B cell (primary cell): Measurements from ENCODE around the gene POMT2. TPM values are rescaled to one million over a fixed set of nuclear protein-coding genes. Genes with fewer than 3 reads are reported as not detected.

Source experiments
- ATAC-seq: fragments of 200-7000 bp; cut with Tn5 transposase; one replicate; pipeline ENCODE4 v1.10.0; 2021; ENCODE audit warnings: low read depth, mild to moderate bottlenecking, moderate number of reproducible peaks, moderate library complexity
- CTCF ChIA-PET: fragments of 350-600 bp; sonication (Branson Sonifier 250); formaldehyde crosslinking; loops from one replicate; lab custom pipeline; 2021; ENCODE audit warnings: antibody characterized with exemption, inconsistent platforms; lab: Charles Lee
- POLR2A ChIA-PET: fragments of 350-600 bp; sonication (Branson Sonifier 250); formaldehyde crosslinking; loops from one replicate; lab custom pipeline; 2021; ENCODE audit warnings: antibody characterized with exemption; lab: Charles Lee
- DNase-seq: peaks from one replicate; pipeline ENCODE4 v3.0.0; 2013
- H2AFZ ChIP-seq: 2 replicates; pipeline ENCODE4 v1.6.1; 2012; ENCODE audit warnings: mild to moderate bottlenecking, low read depth, low read length; ENCODE audit not compliant: insufficient read depth, poor library complexity, severe bottlenecking
- H3K27ac ChIP-seq, 2 donors: 1 replicate in 1 of 2; 2 replicates in 1 of 2; pipeline ENCODE4 v1.5.1; 2012 to 2013; ENCODE audit warnings: low read length in 2 of 2, mild to moderate bottlenecking in 2 of 2, moderate library complexity in 1 of 2
- H3K27me3 ChIP-seq, 4 experiments: fragments of 200-600 bp in 1 of 4; sonication (generic) in 1 of 4; replicated peaks in 1 of 4; 1 replicate in 2 of 4; 2 replicates in 2 of 4; pipeline versions ENCODE4 v1.6.1 to v1.7.0; 2013 to 2016; ENCODE audit warnings: low read length in 3 of 4, mild to moderate bottlenecking in 2 of 4, mixed read lengths in 1 of 4, moderate library complexity in 1 of 4; ENCODE audit not compliant: insufficient read depth in 4 of 4, control insufficient read depth in 3 of 4; ENCODE audit errors: control extremely low read depth in 1 of 4
- H3K36me3 ChIP-seq, 2 experiments: replicated peaks in 1 of 2; 1 replicate in 1 of 2; 2 replicates in 1 of 2; pipeline versions ENCODE4 v1.6.1 to v1.7.1; 2013; ENCODE audit warnings: low read length in 1 of 2; ENCODE audit not compliant: insufficient read depth in 2 of 2, control insufficient read depth in 1 of 2; ENCODE audit errors: control extremely low read depth in 1 of 2, extremely low read depth in 1 of 2
- H3K4me1 ChIP-seq, 2 donors: fragments of 200-600 bp in 1 of 2; sonication (generic) in 1 of 2; 1 replicate in 1 of 2; 2 replicates in 1 of 2; pipeline versions ENCODE4 v1.5.1 to v1.6.1; 2013 to 2017; ENCODE audit warnings: low read length in 2 of 2; ENCODE audit not compliant: control insufficient read depth in 2 of 2, insufficient read depth in 2 of 2
- H3K4me2 ChIP-seq: replicated peaks from 2 replicates; pipeline ENCODE3; 2012; ENCODE audit warnings: mild to moderate bottlenecking, low read depth, low read length; ENCODE audit not compliant: poor library complexity, severe bottlenecking
- H3K4me3 ChIP-seq, 5 experiments: fragments of 200-600 bp in 1 of 5; sonication (generic) in 1 of 5; 1 replicate in 3 of 5; 2 replicates in 2 of 5; pipeline versions ENCODE4 v1.5.1 to v1.7.0; 2011 to 2016; ENCODE audit warnings: low read length in 4 of 5, mild to moderate bottlenecking in 4 of 5, low read depth in 2 of 5, control low read depth in 1 of 5, moderate library complexity in 1 of 5; ENCODE audit not compliant: insufficient read depth in 1 of 5; ENCODE audit errors: control extremely low read depth in 1 of 5, extremely low read depth in 1 of 5
- H3K79me2 ChIP-seq: fragments of 200-600 bp; sonication (generic); one replicate; pipeline ENCODE4 v1.6.0; 2016; ENCODE audit warnings: low read length; ENCODE audit not compliant: control insufficient read depth, insufficient read depth
- H3K9ac ChIP-seq: fragments of 200-600 bp; sonication (generic); 2 replicates; pipeline ENCODE4 v1.6.1; 2017; ENCODE audit warnings: mild to moderate bottlenecking, low read length, moderate library complexity
- H3K9me3 ChIP-seq, 3 donors: one replicate each; pipeline versions ENCODE4 v1.6.1 to v1.7.1; 2013; ENCODE audit warnings: low read length in 2 of 3; ENCODE audit not compliant: control insufficient read depth in 2 of 3, insufficient read depth in 1 of 3; ENCODE audit errors: control extremely low read depth in 1 of 3
- H4K20me1 ChIP-seq: 2 replicates; pipeline ENCODE4 v1.6.0; 2012; ENCODE audit warnings: mild to moderate bottlenecking, low read length; ENCODE audit not compliant: insufficient read depth, control insufficient read depth, poor library complexity, severe bottlenecking
- H3K27ac Mint-ChIP-seq: one replicate; pipeline ENCODE4 v1.8.0; 2021; ENCODE audit warnings: mixed read lengths
- H3K27me3 Mint-ChIP-seq: one replicate; pipeline ENCODE4 v1.8.0; 2021; ENCODE audit warnings: mixed read lengths
- H3K4me1 Mint-ChIP-seq: one replicate; pipeline ENCODE4 v1.8.0; 2021; ENCODE audit warnings: mixed read lengths
- H3K4me3 Mint-ChIP-seq: one replicate; pipeline ENCODE4 v1.8.0; 2021; ENCODE audit warnings: mixed read lengths
- H3K9me3 Mint-ChIP-seq: one replicate; pipeline ENCODE4 v1.8.0; 2022; ENCODE audit warnings: mixed read lengths; ENCODE audit not compliant: insufficient read depth
- EZH2 ChIP-seq: IDR thresholded peaks from 2 replicates; pipeline ENCODE4 v1.6.1; 2012; ENCODE audit warnings: borderline replicate concordance, low read depth, mild to moderate bottlenecking, moderate library complexity, low read length; ENCODE audit not compliant: insufficient read depth, poor library complexity, severe bottlenecking
- WGBS: methylation state at CpG from one replicate; pipeline ENCODE4 v1.1.5; 2013; ENCODE audit warnings: missing lambda C conversion rate; ENCODE audit not compliant: insufficient coverage; 5-methylcytosine and 5-hydroxymethylcytosine counted together
- intact Hi-C: fragments of 100-400 bp; cut with micrococcal nuclease; formaldehyde crosslinking; loops from one replicate; pipeline ENCODE4 v1.10.0; 2022
- polyA minus RNA-seq: library from RNA; depleted of rRNA, polyadenylated mRNA; stranded (reverse); fragments of >200 nt; gene quantifications from 2 replicates; pipeline ENCODE4 v1.2.3, GENCODE V29; 2012
- polyA plus RNA-seq: library from polyadenylated mRNA; depleted of rRNA; stranded (reverse); fragments of >200 nt; gene quantifications from 2 replicates; pipeline ENCODE4 v1.2.3, GENCODE V29; 2012
- total RNA-seq, 2 donors: library from RNA; stranded (reverse); fragments of 120-200 nt in 1 of 2; gene quantifications; 1 replicate in 1 of 2; 2 replicates in 1 of 2; pipeline versions ENCODE4 v1.2.3 to v1.2.4, GENCODE V29; 2013 to 2022
- TF ChIP-seq, protein P1 (sequence below): fragments of 200-600 bp; IDR thresholded peaks from one replicate; pipeline ENCODE4 v1.8.0; 2022; ENCODE audit warnings: antibody characterized with exemption, mild to moderate bottlenecking

POMT2 gene
- total RNA-seq, result 36.6 and 44.1 TPM in 2 replicates
- 3.5 TPM for total RNA-seq (2013)
- 14.3 and 15.8 TPM in 2 replicates for polyA plus RNA-seq
- polyA minus RNA-seq, result 5.7 and 6.8 TPM in 2 replicates

GRCh38 chr14:77320238-77320935 lies at the start of gene POMT2:
Gene POMT2 (minus strand): TSS chr14:77320883. CDS start chr14:77320681, 202 bp downstream.
- Histone ChIP-seq H3K79me2 (peaks cover 46% of the 10 kb centered on the region), H2AFZ (peak within 1 kb of the TSS; percentile 97), H3K4me1 (peaks cover 10 to 16% of the 10 kb centered on the region in 2 donors), H3K9me3 (no peaks in the 10 kb centered on the region), H3K4me3 (peak within 1 kb of the TSS; percentile 59 to 99 (median 93)), H3K4me2 (peak within 1 kb of the TSS; percentile 92), H3K36me3 (no peaks in the 10 kb centered on the region), H4K20me1 (no peaks in the 10 kb centered on the region), H3K9ac (peak within 1 kb of the TSS; percentile 92), H3K27ac (peak within 1 kb of the TSS; percentile 89 to 92), H3K27me3 (no peaks in the 10 kb centered on the region)
- DNase-seq (peak; percentile 96), ATAC-seq (peak; percentile 56)
- H3K27ac Mint-ChIP-seq, result peak within 1 kb of the TSS; percentile 100
- H3K9me3 Mint-ChIP-seq, result no peaks in the 10 kb centered on the region
- no peak for TF ChIP-seq EZH2
- TF ChIP-seq, protein P1, sequence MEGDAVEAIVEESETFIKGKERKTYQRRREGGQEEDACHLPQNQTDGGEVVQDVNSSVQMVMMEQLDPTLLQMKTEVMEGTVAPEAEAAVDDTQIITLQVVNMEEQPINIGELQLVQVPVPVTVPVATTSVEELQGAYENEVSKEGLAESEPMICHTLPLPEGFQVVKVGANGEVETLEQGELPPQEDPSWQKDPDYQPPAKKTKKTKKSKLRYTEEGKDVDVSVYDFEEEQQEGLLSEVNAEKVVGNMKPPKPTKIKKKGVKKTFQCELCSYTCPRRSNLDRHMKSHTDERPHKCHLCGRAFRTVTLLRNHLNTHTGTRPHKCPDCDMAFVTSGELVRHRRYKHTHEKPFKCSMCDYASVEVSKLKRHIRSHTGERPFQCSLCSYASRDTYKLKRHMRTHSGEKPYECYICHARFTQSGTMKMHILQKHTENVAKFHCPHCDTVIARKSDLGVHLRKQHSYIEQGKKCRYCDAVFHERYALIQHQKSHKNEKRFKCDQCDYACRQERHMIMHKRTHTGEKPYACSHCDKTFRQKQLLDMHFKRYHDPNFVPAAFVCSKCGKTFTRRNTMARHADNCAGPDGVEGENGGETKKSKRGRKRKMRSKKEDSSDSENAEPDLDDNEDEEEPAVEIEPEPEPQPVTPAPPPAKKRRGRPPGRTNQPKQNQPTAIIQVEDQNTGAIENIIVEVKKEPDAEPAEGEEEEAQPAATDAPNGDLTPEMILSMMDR, result peak; percentile 43
- POLR2A ChIA-PET, result interaction anchor here (0.7 to 2.9 kb wide), 9 partner anchors 32 to 441 kb away, joined by 3 to 28 read pairs (median 8); partner anchors contain the start of genes AHSA1, CIPC, SAMD15 and SNW1
- CTCF ChIA-PET, result interaction anchor here (1.1 to 2.8 kb wide), 8 partner anchors 19 to 223 kb away, joined by 3 to 15 read pairs (median 4); partner anchors contain the start of genes AHSA1, SAMD15, TMED8 and VIPAS39
- intact Hi-C loops, result loop anchor here (1.0 to 10.0 kb wide), 6 partner anchors 57 to 1336 kb away; partner anchors contain the start of genes IFT43, IRF2BPL, SAMD15 and SPTLC2
- peaks cover 18% of the 10 kb centered on the region for H3K4me1 Mint-ChIP-seq
- WGBS, result under 1% methylated on average over 69 of the region's 69 CpGs
- H3K4me3 Mint-ChIP-seq, result peak within 1 kb of the TSS; percentile 100
- no peaks in the 10 kb centered on the region for H3K27me3 Mint-ChIP-seq

DNA sequence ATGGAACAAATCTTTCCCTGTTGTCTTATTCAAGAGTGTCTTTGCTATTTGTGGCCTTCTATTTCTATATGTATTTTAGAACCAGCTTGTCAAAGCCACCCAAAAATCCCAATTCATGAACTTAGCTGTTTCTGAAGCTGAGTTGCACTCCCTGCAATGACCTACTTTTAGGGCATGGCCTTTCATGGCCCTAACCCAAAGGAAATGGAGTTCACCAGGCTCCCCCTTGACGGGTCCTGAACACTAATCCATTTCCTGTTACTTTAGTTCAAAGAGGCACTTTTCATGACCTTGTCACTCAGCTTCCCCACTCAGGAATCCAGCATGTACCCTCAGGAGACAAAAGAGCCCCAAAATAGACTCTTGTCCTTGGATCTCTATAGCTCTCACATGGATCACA lies 48.6 kb upstream of the POMT2 start:
- peaks cover 41 to 44% of the 10 kb centered on the region in 2 donors for H3K4me1 ChIP-seq
- no peaks in the 10 kb centered on the region for H3K27me3 ChIP-seq
- Mint-ChIP-seq H3K27ac (peak overlapping the region; percentile 39), H3K4me3 (peak overlapping the region; percentile 14), H3K9me3 (no peaks in the 10 kb centered on the region), H3K27me3 (no peaks in the 10 kb centered on the region), H3K4me1 (peaks cover 78% of the 10 kb centered on the region)
- CTCF ChIA-PET, result no interaction called here
- ATAC-seq (no peak), DNase-seq (no peak)
- H3K4me2 ChIP-seq, result peak overlapping the region; percentile 11
- intact Hi-C loops, result no loop called here
- POLR2A ChIA-PET, result no interaction called here
- TF ChIP-seq, protein P1, result no peak
- no peak for TF ChIP-seq EZH2
- H2AFZ ChIP-seq, result no peak overlapping the region
- peaks cover 23% of the 10 kb centered on the region for H4K20me1 ChIP-seq
- WGBS, result 17% methylated on average over 1 of the region's 1 CpG
- H3K79me2 ChIP-seq, result peaks cover 89% of the 10 kb centered on the region
- H3K27ac ChIP-seq, result peak overlapping the region in 1 of 2 donors; percentile 14
- H3K9ac ChIP-seq, result no peak overlapping the region
- peaks cover 0 to 11% of the 10 kb centered on the region in 2 experiments for H3K36me3 ChIP-seq
- H3K4me3 ChIP-seq, result no peak overlapping the region
- no peaks in the 10 kb centered on the region for H3K9me3 ChIP-seq
